WTC11 (cell line): ENCODE results near the gene ROPN1.

Experiments used
- ATF1 ChIP-seq: sonication (generic); formaldehyde crosslinking; IDR thresholded peaks from 2 replicates; pipeline ENCODE4 v1.8.1; 2023; ENCODE audit warnings: mild to moderate bottlenecking, moderate library complexity, missing genetic modification reagents
- CTCF ChIP-seq: fragments of 200-600 bp; IDR thresholded peaks from 2 replicates; pipeline ENCODE4 v1.8.0; 2022; ENCODE audit warnings: antibody characterized with exemption
- MAX ChIP-seq: sonication (generic); formaldehyde crosslinking; IDR thresholded peaks from 2 replicates; pipeline ENCODE4 v1.8.0; 2022; ENCODE audit warnings: mild to moderate bottlenecking, missing genetic modification reagents
- ZBTB43 ChIP-seq: sonication (generic); formaldehyde crosslinking; IDR thresholded peaks from 2 replicates; pipeline ENCODE4 v1.8.1; 2023; ENCODE audit warnings: mild to moderate bottlenecking, missing genetic modification reagents

- TF ChIP-seq ZBTB43 (CRISPR knock-in tag): no peak
- TF ChIP-seq MAX: no peak
- no peak for TF ChIP-seq ATF1 (CRISPR knock-in tag)
- no peak for TF ChIP-seq CTCF
Observed at GRCh38 chr3:124035463-124036121, 43.7 kb upstream of the ROPN1 start.
